Measurements from ENCODE around the gene HIVEP2. TPM values are rescaled to one million over a fixed set of nuclear protein-coding genes. Genes with fewer than 3 reads are reported as not detected.

The HIVEP2 gene
- total and polyA plus RNA-seq, 2 donors (not counting 1 experiment from before 2014, with no cell fraction given) = 5.0 to 14.4 TPM

GRCh38 chr6:142857233-142857761 is 87.7 kb downstream of the HIVEP2 start:
- DNase-seq (ENCODE audit: low read depth in 2 of 2) = no peak
- H3K27me3 ChIP-seq (ENCODE audit: control insufficient read depth, insufficient read depth, low read length) = no peaks in the 10 kb centered on the region
- peaks cover 1% of the 10 kb centered on the region for H3K79me2 ChIP-seq (ENCODE audit: control insufficient read depth, insufficient read depth, low read length)
- no peak overlapping the region for H3K27ac ChIP-seq (ENCODE audit: insufficient read depth, low read length)
- H3K4me2 ChIP-seq (ENCODE audit: extremely low read depth, insufficient read depth, low read length) = no peak overlapping the region
- no peaks in the 10 kb centered on the region for H4K20me1 ChIP-seq (ENCODE audit: control insufficient read depth, extremely low read depth, insufficient read depth, low read length)
- H3K4me3 ChIP-seq (replicated peaks in 1 of 4; ENCODE audit: control extremely low read depth in 1 of 4, insufficient read depth in 1 of 4, low read depth in 3 of 4, low read length in 4 of 4) = no peak overlapping the region
- no peaks in the 10 kb centered on the region for H3K9me3 ChIP-seq (ENCODE audit: control insufficient read depth, insufficient read depth, low read depth, low read length)
- TF ChIP-seq CTCF (conservative IDR thresholded peaks at IDR 0.05 in 1 of 2, IDR thresholded peaks at IDR 0.05 in 1 of 2; ENCODE audit: low read depth in 1 of 2, low read length in 2 of 2) (no peak), EZH2 (IDR thresholded peaks at IDR 0.05; ENCODE audit: low read length, missing control alignments) (no peak)
- H2AFZ ChIP-seq (ENCODE audit: low read length) = no peak overlapping the region
- no peak overlapping the region for H3K9ac ChIP-seq (ENCODE audit: insufficient read depth, low read length)
- no peaks in the 10 kb centered on the region for H3K36me3 ChIP-seq (ENCODE audit: control insufficient read depth, insufficient read depth, low read length)
- peaks cover 2% of the 10 kb centered on the region for H3K4me1 ChIP-seq (ENCODE audit: control insufficient read depth, extremely low read depth, insufficient read depth, low read length)

- no peak overlapping the region for H3K4me2 ChIP-seq (ENCODE audit: extremely low read depth, insufficient read depth, low read length)
- H3K4me1 ChIP-seq (ENCODE audit: control insufficient read depth, extremely low read depth, insufficient read depth, low read length) = peaks cover 2% of the 10 kb centered on the region
- no peak for DNase-seq (ENCODE audit: low read depth in 2 of 2)
- no peaks in the 10 kb centered on the region for H3K9me3 ChIP-seq (ENCODE audit: control insufficient read depth, insufficient read depth, low read depth, low read length)
- TF ChIP-seq CTCF (conservative IDR thresholded peaks at IDR 0.05 in 1 of 2, IDR thresholded peaks at IDR 0.05 in 1 of 2; ENCODE audit: low read depth in 1 of 2, low read length in 2 of 2) = no peak
- no peak for TF ChIP-seq EZH2 (IDR thresholded peaks at IDR 0.05; ENCODE audit: low read length, missing control alignments)
- no peaks in the 10 kb centered on the region for H4K20me1 ChIP-seq (ENCODE audit: control insufficient read depth, extremely low read depth, insufficient read depth, low read length)
- no peak overlapping the region for H3K4me3 ChIP-seq (replicated peaks in 1 of 4; ENCODE audit: control extremely low read depth in 1 of 4, insufficient read depth in 1 of 4, low read depth in 3 of 4, low read length in 4 of 4)
- H3K9ac ChIP-seq (ENCODE audit: insufficient read depth, low read length) = no peak overlapping the region
- no peaks in the 10 kb centered on the region for H3K36me3 ChIP-seq (ENCODE audit: control insufficient read depth, insufficient read depth, low read length)
- no peak overlapping the region for H2AFZ ChIP-seq (ENCODE audit: low read length)
- H3K27me3 ChIP-seq (ENCODE audit: control insufficient read depth, insufficient read depth, low read length) = no peaks in the 10 kb centered on the region
- no peak overlapping the region for H3K27ac ChIP-seq (ENCODE audit: insufficient read depth, low read length)
- peaks cover 1% of the 10 kb centered on the region for H3K79me2 ChIP-seq (ENCODE audit: control insufficient read depth, insufficient read depth, low read length)
These were observed 88.2 kb downstream of the HIVEP2 start for GRCh38 chr6:142856624-142857232.

- H3K9me3 ChIP-seq (ENCODE audit: control insufficient read depth, insufficient read depth, low read depth, low read length) = no peaks in the 10 kb centered on the region
- H3K4me3 ChIP-seq (replicated peaks in 1 of 4; ENCODE audit: control extremely low read depth in 1 of 4, insufficient read depth in 1 of 4, low read depth in 3 of 4, low read length in 4 of 4) = no peak overlapping the region
- H3K36me3 ChIP-seq (ENCODE audit: control insufficient read depth, insufficient read depth, low read length) = no peaks in the 10 kb centered on the region
- H3K4me2 ChIP-seq (ENCODE audit: extremely low read depth, insufficient read depth, low read length) = no peak overlapping the region
- H2AFZ ChIP-seq (ENCODE audit: low read length) = no peak overlapping the region
- H3K9ac ChIP-seq (ENCODE audit: insufficient read depth, low read length) = no peak overlapping the region
- H3K4me1 ChIP-seq (ENCODE audit: control insufficient read depth, extremely low read depth, insufficient read depth, low read length) = peaks cover 2% of the 10 kb centered on the region
- H3K27ac ChIP-seq (ENCODE audit: insufficient read depth, low read length) = no peak overlapping the region
- no peak for DNase-seq (ENCODE audit: low read depth in 2 of 2)
- no peaks in the 10 kb centered on the region for H4K20me1 ChIP-seq (ENCODE audit: control insufficient read depth, extremely low read depth, insufficient read depth, low read length)
- TF ChIP-seq CTCF (conservative IDR thresholded peaks at IDR 0.05 in 1 of 2, IDR thresholded peaks at IDR 0.05 in 1 of 2; ENCODE audit: low read depth in 1 of 2, low read length in 2 of 2) (no peak), EZH2 (IDR thresholded peaks at IDR 0.05; ENCODE audit: low read length, missing control alignments) (no peak)
- H3K79me2 ChIP-seq (ENCODE audit: control insufficient read depth, insufficient read depth, low read length) = peaks cover 1% of the 10 kb centered on the region
- H3K27me3 ChIP-seq (ENCODE audit: control insufficient read depth, insufficient read depth, low read length) = no peaks in the 10 kb centered on the region
These were observed 88.9 kb downstream of the HIVEP2 start for GRCh38 chr6:142855893-142856623.

All from fibroblast of lung (primary cell).